Smooth muscle cell (in vitro differentiated cells): ENCODE results near the gene HOXD11. TPM values are rescaled to one million over a fixed set of nuclear protein-coding genes. Genes with fewer than 3 reads are reported as not detected.

Source experiments
- DNase-seq: peaks from one replicate; lab custom pipeline; 2025; ENCODE audit not compliant: unreplicated experiment; lab: John Stamatoyannopoulos, UW
- H2AFZ ChIP-seq: fragments of 200-600 bp; sonication (generic); 2 replicates; pipeline ENCODE4 v1.6.0; 2016; ENCODE audit warnings: antibody characterized with exemption, low read depth, mild to moderate bottlenecking
- H3F3A ChIP-seq: fragments of 200-600 bp; sonication (generic); 2 replicates; pipeline ENCODE4 v1.6.0; 2017; ENCODE audit warnings: antibody characterized with exemption, low read depth
- H3K27ac ChIP-seq: fragments of 200-600 bp; sonication (generic); 2 replicates; pipeline ENCODE4 v1.5.1; 2016; ENCODE audit warnings: low read depth, mild to moderate bottlenecking
- H3K27me3 ChIP-seq: fragments of 200-600 bp; sonication (generic); 2 replicates; pipeline ENCODE4 v1.6.1; 2016; ENCODE audit warnings: low read depth, mild to moderate bottlenecking
- H3K36me3 ChIP-seq: fragments of 200-600 bp; sonication (generic); 2 replicates; pipeline ENCODE4 v1.5.1; 2016; ENCODE audit warnings: low read depth
- H3K4me1 ChIP-seq: fragments of 200-600 bp; sonication (generic); 2 replicates; pipeline ENCODE4 v1.5.1; 2016; ENCODE audit warnings: low read depth
- H3K4me2 ChIP-seq: fragments of 200-600 bp; sonication (generic); 2 replicates; pipeline ENCODE4 v1.6.0; 2016; ENCODE audit warnings: mild to moderate bottlenecking
- H3K4me3 ChIP-seq: fragments of 200-600 bp; sonication (generic); 2 replicates; pipeline ENCODE4 v1.5.1; 2016; ENCODE audit warnings: mild to moderate bottlenecking
- H3K79me2 ChIP-seq: fragments of 200-600 bp; sonication (generic); 2 replicates; pipeline ENCODE4 v1.6.0; 2016; ENCODE audit warnings: low read depth, mild to moderate bottlenecking
- H3K9ac ChIP-seq: fragments of 200-600 bp; sonication (generic); 2 replicates; pipeline ENCODE4 v1.6.0; 2016; ENCODE audit warnings: low read depth
- H3K9me3 ChIP-seq: fragments of 200-600 bp; sonication (generic); replicated peaks from 2 replicates; pipeline ENCODE4 v1.5.1; 2016; ENCODE audit warnings: low read depth
- H4K20me1 ChIP-seq: fragments of 200-600 bp; sonication (generic); 2 replicates; pipeline ENCODE4 v1.6.0; 2016; ENCODE audit warnings: low read depth
- WGBS: methylation state at CpG from one replicate; pipeline ENCODE4 v1.1.7; 2016; ENCODE audit warnings: low lambda C conversion rate; 5-methylcytosine and 5-hydroxymethylcytosine counted together
- polyA plus RNA-seq: library from polyadenylated mRNA; unstranded; fragments of >200 nt; fragmentation: Nextera tagmentation; extraction: Ambion mirVana; gene quantifications from 2 replicates; pipeline ENCODE4 v1.2.1, GENCODE V29; 2016
- total RNA-seq: library from RNA; depleted of rRNA; stranded (reverse); fragments of >200 nt; gene quantifications from 2 replicates; pipeline ENCODE4 v1.2.3, GENCODE V29; 2014
- TF ChIP-seq, protein P1 (sequence below): fragments of 200-600 bp; sonication (generic); IDR thresholded peaks from 2 replicates; pipeline ENCODE4 v1.5.1; 2017; ENCODE audit warnings: borderline replicate concordance, mild to moderate bottlenecking, antibody characterized with exemption; ENCODE audit not compliant: insufficient read depth, poor library complexity, severe bottlenecking

The HOXD11 gene
- total and polyA plus RNA-seq, 2 experiments from 2014 or later: 4.4 to 7.9 TPM

DNA sequence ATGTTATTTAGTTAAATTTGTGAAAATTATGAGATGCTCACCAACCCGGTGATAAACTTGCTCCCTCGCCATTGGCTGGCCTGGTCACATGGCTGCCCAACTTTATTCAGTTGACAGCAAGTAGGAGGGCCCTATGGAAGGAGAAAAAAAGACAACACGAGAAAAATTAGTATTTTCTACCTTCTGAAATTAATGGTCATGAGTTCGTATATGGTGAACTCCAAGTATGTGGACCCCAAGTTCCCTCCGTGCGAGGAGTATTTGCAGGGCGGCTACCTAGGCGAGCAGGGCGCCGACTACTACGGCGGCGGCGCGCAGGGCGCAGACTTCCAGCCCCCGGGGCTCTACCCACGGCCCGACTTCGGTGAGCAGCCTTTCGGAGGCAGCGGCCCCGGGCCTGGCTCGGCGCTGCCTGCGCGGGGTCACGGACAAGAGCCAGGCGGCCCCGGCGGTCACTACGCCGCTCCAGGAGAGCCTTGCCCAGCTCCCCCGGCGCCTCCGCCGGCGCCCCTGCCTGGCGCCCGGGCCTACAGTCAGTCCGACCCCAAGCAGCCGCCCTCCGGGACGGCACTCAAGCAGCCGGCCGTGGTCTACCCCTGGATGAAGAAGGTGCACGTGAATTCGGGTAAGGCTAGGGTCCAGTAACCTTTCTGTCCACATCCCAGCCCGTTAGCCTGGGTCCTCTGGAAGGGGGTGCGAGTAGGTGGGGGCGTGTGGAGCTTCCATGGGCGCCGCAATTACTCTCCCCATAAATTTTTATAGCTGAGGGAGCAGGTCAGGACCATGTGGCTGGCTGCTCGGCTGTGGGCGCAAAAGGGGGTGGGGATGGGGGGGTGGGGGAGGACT is 44.6 kb downstream of the HOXD11 start, which contains the start of gene HOXD4:
Gene HOXD4, plus strand, starts transcription at position 109 of the 846 bp plus-strand sequence. Its CDS starts 84 bp downstream, at position 193.
- Histone ChIP-seq H3K27ac (no peak within 1 kb of the TSS), H3K9ac (no peak within 1 kb of the TSS), H3K79me2 (no peaks in the 10 kb centered on the region), H3K36me3 (no peaks in the 10 kb centered on the region), H3K4me1 (no peaks in the 10 kb centered on the region), H3K4me2 (peak within 1 kb of the TSS; percentile 85), H2AFZ (no peak within 1 kb of the TSS), H4K20me1 (no peaks in the 10 kb centered on the region), H3F3A (no peaks in the 10 kb centered on the region), H3K9me3 (no peaks in the 10 kb centered on the region), H3K27me3 (peaks cover 100% of the 10 kb centered on the region), H3K4me3 (peak within 1 kb of the TSS; percentile 41)
- 5% methylated on average over 45 of the region's 55 CpGs for WGBS
- DNase-seq: no peak
- TF ChIP-seq, protein P1, sequence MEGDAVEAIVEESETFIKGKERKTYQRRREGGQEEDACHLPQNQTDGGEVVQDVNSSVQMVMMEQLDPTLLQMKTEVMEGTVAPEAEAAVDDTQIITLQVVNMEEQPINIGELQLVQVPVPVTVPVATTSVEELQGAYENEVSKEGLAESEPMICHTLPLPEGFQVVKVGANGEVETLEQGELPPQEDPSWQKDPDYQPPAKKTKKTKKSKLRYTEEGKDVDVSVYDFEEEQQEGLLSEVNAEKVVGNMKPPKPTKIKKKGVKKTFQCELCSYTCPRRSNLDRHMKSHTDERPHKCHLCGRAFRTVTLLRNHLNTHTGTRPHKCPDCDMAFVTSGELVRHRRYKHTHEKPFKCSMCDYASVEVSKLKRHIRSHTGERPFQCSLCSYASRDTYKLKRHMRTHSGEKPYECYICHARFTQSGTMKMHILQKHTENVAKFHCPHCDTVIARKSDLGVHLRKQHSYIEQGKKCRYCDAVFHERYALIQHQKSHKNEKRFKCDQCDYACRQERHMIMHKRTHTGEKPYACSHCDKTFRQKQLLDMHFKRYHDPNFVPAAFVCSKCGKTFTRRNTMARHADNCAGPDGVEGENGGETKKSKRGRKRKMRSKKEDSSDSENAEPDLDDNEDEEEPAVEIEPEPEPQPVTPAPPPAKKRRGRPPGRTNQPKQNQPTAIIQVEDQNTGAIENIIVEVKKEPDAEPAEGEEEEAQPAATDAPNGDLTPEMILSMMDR: no peak

DNA sequence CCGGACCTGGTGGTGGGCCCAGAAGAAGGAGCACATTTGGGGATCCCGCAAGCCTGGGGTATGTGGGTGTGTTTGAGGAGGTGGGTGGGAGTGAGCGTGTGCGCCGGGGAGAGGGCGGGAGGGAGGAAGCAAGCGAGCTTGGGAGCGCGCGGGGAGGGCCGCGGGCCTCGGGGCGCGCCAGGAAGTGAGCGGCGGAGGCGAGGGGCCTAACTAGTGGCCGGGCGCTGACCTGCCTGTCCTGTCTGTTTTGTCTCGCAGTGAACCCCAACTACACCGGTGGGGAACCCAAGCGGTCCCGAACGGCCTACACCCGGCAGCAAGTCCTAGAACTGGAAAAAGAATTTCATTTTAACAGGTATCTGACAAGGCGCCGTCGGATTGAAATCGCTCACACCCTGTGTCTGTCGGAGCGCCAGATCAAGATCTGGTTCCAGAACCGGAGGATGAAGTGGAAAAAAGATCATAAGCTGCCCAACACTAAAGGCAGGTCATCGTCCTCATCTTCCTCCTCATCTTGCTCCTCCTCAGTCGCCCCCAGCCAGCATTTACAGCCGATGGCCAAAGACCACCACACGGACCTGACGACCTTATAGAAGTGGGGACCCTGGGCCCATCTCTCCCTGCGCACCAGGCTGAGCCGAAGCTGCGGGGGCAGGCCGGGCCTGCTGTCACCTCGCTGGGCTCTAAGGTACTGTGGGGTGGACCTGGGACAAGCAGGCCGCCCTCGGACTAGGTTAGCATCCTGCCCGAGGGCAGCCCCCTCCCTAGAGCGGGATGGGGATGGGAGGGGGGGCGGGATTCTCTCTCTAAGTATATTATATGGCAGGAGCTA is 45.5 kb downstream of the HOXD11 start:
- Histone ChIP-seq H3K4me1 (peaks cover 7% of the 10 kb centered on the region), H3K9me3 (no peaks in the 10 kb centered on the region), H3K4me2 (peak overlapping the region; percentile 68), H2AFZ (no peak overlapping the region), H3K79me2 (no peaks in the 10 kb centered on the region), H3K27me3 (peaks cover 100% of the 10 kb centered on the region), H3K9ac (no peak overlapping the region), H3K4me3 (no peak overlapping the region), H3F3A (no peaks in the 10 kb centered on the region), H4K20me1 (no peaks in the 10 kb centered on the region), H3K36me3 (no peaks in the 10 kb centered on the region), H3K27ac (no peak overlapping the region)
- WGBS: 19% methylated on average over 32 of the region's 48 CpGs
- TF ChIP-seq, protein P1: no peak
- DNase-seq: no peak

DNA sequence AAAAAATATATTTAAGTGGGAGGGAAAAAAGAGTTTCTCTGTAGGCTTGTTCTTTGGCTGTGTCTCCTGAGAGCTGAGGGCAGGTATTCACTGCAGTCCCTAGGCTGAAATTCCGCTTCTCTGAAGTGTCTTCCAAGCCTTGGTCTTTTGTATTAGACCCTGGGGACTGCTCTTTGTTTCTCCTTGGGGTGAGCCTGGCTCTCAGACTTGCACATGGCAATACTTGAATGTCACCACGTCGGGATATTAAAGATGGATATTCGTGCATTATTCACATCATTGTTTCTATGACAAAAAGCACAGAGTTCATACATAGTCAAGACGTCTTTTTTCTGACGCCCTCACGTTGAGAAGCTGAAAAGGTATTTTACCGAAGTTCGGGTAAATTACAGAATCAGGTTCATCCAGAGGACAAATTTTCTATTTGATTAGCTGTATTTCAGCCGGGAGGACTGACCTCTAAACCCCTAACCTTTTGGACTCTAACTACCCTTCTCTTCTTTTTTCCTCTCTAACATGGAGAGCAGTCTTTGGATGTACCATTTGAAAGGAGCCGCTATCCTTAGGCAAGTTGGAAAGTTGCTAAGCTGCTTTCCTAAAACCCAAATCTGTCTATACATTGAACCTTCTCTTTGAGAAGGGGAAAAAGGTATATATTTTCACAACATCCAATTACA is 47.6 kb downstream of the HOXD11 start:
- Histone ChIP-seq H3K79me2 (no peaks in the 10 kb centered on the region), H2AFZ (no peak overlapping the region), H3K4me1 (peaks cover 11% of the 10 kb centered on the region), H3K4me2 (no peak overlapping the region), H3K27me3 (peaks cover 100% of the 10 kb centered on the region), H3K27ac (no peak overlapping the region), H3K4me3 (no peak overlapping the region), H4K20me1 (peaks cover 4% of the 10 kb centered on the region), H3F3A (no peaks in the 10 kb centered on the region), H3K9me3 (no peaks in the 10 kb centered on the region), H3K36me3 (no peaks in the 10 kb centered on the region), H3K9ac (no peak overlapping the region)
- no peak for DNase-seq
- TF ChIP-seq, protein P1: no peak
- 21% methylated on average over 11 of the region's 11 CpGs for WGBS
